HG03558 (cell line): ENCODE measurements around the gene GPR18.

ENCODE experiments used
- ATAC-seq: cut with Tn5 transposase; IDR thresholded peaks from one replicate; pipeline ENCODE4 v1.9.1; 2021; ENCODE audit warnings: moderate number of reproducible peaks; ENCODE audit not compliant: unreplicated experiment; ENCODE audit errors: extremely low read depth

The GPR18 gene

DNA sequence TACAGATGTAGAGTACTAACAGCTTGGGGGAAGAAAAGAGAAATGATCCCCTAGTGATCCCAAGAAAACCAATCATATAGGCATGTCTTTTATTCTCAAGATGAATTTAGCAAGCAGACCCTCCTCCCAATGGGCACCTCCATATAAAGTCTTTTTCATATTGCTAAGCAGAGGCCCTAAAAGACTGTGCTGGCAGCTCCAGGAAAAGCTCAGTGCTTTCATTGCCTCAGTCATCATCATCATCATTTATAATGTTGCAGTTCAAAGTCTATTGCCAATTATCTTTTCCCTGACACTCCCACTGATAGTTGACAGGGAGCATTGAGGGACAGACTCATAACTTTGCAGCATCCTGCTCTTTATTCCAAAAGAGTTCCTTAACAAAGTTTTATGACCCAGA lies 36.0 kb upstream of the GPR18 start:
- ATAC-seq = no peak

DNA sequence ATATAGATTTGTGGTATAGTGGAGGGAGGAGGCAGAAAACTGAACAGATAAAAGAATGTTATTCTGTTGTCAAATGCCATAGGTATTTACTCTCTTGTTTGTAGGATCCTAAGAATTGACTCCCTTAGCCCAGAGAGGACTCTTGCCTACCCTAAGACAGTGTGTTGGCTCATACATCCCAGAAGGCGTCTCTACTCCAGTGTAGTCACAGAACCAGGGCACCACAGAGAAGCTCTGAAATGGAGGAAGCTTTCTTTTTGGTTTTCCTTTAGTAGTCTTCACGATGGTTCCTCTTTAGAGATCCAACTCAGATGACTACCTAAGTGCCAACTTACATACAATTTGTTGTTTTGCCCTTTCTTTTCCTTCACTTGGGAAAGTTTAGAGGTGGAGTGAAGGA lies 35.0 kb upstream of the GPR18 start:
- ATAC-seq = no peak

GRCh38 chr13:99290894-99291293 lies 32.7 kb upstream of the GPR18 start:
- no peak for ATAC-seq

GRCh38 chr13:99289674-99290337 lies 31.6 kb upstream of the GPR18 start:
- no peak for ATAC-seq

DNA sequence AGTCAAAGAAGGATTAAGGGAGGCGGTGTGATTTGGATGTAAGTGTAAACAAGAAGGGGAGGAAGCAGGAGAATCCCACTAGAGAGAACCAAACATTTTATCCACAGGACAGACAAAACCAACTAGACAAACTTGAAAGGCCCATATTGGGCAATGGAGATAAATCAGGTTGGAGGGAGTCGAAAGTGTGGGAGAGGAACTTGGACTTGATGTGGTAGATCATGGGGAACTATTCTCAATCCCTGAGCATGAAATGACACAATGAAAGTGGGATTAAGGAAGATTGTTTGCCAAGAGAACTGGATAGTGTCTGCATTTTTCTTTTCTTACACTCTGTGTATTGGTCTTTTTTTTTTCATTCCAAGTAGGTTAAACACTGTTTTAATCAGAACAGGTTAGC lies 31.1 kb upstream of the GPR18 start:
- no peak for ATAC-seq

- ATAC-seq = peak; percentile 73
These were observed 29.9 kb upstream of the GPR18 start for GRCh38 chr13:99288089-99288488.

- no peak for ATAC-seq
These were observed 29.4 kb upstream of the GPR18 start for GRCh38 chr13:99287551-99287950.

DNA sequence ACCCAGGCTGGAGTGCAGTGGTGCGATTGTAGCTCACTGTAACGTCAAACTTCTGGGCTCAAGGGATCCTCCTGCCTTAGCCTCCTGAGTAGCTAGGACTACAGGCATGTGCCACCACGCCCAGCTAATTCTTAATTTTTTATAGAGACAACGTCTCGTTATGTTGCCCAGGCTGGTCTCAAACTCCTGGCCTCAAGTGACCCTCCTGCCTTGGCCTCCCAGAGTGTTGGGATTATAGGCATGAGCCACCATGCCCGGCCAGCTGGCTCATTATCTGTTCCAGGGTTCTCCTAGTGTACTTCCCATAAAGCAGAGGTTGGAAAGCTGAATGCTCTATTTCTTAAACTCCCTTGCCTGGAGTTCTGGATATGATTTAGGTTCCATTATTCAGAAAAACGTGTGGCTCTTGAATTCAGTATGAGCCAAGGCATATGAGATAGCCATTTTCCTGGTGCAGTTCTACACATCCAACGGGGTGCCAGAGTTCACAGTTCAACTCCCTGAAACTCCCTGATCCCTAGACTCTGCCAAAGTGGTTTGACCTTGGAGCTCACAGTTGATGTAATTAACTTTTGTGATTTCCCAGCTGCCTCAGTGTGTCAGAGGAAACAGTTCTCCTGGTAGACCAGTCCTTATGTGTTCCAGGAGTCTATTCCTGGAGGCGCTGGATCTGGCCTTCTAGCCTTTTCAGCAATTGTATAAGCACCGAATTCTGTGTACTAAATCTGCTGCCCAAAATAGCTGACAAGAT lies 27.4 kb upstream of the GPR18 start:
- no peak for ATAC-seq

DNA sequence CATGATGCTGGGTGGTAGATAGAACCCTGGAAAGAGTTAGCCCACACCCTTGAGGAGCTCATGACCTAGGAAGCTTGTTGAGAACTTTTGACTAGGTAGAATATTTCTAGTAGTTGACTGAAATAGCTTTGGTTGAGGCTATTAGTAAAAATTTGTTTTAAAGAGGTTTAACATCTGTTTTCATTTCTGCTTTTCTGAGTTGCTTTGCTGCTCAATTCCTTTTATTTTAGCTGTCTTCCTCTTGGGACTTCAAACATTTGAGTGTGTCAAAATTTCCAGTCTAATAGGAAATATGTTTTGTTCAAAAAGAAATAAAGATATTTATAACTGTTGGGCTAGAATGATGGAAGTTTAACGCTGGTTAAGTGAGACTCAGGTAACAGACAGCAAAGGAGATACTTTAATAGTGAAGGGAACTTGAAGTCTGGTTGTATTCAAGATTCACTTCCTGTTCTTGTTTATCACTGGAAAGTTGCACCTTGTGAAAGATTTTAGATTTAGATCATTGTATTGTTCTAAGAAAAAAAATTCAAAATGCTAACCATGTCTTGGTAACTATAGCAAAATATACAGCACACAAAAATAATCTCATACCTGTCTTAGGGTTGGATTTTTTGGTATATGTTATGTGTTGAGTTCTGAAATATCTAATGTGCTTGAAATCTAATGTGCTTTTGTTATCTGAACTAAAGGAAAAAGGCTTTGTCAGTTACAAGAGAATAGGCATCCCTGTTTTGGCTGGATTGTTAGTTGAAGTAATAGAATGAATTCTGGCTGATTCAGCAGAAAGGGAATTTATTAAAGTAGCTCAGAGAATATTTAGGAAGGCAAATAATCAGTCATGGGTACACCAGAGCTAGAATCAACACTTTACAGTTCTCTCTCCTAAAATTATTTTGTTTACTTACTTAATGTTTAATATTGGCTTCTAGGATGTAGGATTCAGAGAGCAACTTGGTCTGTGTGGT lies 24.4 kb upstream of the GPR18 start:
- peak; percentile 38 for ATAC-seq

DNA sequence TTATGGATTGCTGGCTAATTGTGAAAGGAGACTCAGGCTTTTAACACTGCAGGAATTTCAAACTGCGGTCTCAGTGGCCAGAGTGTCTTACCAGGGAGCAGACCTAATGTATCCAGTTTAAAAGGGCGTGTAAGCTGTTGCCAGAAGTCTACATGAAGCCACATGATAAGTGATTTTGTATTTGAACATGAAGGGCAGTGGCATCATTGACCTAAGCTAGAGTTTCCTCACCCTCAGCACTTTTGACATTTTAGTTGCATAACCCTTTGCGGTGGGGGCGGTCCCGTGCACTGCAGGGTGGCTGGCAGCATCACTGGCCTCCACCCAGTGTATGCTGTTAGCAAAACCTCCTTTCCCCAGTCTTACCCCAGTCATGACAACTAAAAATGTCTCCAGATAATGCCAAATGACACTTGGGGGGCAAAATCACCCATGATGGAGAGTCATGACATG lies 23.7 kb upstream of the GPR18 start:
- peak; percentile 41 for ATAC-seq

GRCh38 chr13:99280166-99280565 lies 22.0 kb upstream of the GPR18 start:
- no peak for ATAC-seq

DNA sequence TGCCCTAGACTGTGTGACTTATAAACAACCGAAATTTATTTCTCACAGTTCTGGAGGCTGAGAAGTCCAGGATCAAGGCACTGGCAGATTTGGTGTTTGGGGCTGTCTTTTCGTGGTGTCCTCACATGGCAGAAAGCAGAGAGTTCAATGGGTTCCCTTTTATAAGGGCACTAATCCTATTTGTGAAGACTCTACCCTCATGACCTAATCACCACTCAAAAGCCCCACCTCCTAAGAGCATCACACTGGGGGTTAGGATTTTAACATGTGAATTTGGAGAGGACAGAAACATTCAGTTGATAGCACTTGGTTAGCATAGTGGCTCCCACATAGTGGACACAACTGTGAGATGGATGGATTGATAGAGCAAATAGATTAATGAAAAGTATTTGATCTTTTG lies 21.5 kb upstream of the GPR18 start:
- no peak for ATAC-seq

- no peak for ATAC-seq
These were observed 20.7 kb upstream of the GPR18 start for GRCh38 chr13:99278843-99279242.

- no peak for ATAC-seq
These were observed 20.0 kb upstream of the GPR18 start for GRCh38 chr13:99278200-99278599.

GRCh38 chr13:99277629-99278028 lies 19.4 kb upstream of the GPR18 start:
- ATAC-seq = no peak

DNA sequence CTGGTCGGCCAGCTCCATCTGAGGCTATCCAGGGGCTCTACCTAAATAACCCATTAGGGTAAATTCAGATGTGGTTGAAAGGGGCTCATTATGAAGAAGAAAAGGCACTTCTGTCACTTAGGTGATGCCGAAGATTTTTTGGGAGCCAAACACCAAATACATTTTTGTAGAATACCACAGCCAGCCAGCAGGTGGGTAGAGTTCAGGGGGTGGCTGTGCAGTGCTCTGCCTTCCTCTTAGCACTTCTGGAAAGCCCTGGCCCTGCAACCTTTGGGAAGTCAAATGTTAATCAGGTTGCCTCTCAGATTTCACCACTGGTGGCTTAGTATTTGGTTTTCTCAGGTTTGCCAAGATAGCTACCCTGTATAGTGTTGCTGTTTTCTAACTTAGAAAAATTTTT lies 18.5 kb upstream of the GPR18 start:
- ATAC-seq = no peak

GRCh38 chr13:99275093-99275469 lies 16.9 kb upstream of the GPR18 start:
- no peak for ATAC-seq

DNA sequence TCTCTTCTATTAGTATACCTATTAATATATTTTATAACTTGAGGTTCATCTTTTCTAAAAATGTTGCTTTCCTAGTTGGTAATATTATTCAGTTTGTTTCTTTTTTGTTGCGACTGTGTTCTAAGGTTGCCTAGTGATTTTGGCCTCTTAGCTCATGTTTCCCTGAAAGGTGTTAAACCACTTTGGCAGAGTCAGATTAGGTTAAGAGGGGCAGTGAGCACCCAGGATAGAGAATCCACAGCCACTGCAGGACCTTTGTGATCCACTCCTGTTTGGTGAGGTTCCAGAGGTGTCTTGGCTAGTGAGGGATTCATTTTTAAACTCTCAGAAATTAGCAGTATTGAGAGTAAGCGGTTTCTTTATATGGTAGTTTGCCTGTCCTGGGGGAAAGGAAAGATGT lies 14.9 kb upstream of the GPR18 start:
- ATAC-seq = no peak

- no peak for ATAC-seq
These were observed 14.3 kb upstream of the GPR18 start for GRCh38 chr13:99272481-99272880.

DNA sequence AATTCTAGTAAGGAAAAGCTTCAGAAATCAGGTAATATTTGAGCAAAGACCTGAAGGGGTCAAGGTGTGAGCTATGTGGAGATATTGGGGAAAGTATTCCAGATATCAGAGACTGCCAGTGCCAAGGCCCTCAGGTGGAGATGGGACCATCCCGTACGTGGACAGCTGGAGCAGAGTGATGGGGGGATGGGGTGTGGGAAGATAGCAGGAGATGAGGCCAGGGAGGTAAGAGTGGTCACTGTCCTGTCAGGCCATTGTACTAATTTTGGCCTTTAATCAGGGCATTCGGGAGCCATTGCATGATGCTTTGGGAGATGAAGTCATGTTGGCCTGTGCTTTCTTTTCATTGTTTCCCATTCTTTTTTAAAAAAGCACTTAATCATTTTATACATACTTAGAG lies 13.1 kb upstream of the GPR18 start:
- no peak for ATAC-seq

DNA sequence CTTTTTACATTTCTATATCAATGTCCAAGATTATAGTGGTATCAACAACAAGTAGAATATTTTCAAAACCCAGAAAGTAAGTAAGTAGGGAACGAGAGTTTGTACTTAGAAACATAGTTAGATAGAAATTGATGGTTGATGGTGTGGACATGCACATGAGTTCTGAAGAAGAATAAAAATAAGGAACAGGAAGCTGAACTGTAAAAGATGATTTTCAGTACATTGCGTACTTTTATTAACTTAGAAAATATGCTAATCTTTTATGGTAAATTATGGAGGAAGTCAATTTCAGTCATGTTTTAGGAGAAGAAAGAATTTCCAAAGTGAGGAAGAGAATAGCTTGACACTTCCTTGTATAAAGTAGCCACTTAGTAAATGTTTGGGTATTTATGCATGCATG lies 12.3 kb upstream of the GPR18 start:
- ATAC-seq = no peak
